GM19455 (cell line): Measurements from ENCODE around the gene BTBD9.
"Not testable (repeated sequence)": the region's sequence is repeated elsewhere in the genome, so short reads cannot be mapped to it uniquely, and the experiment has no call there.

Source experiments
- ATAC-seq: cut with Tn5 transposase; IDR thresholded peaks from one replicate; pipeline ENCODE4 v1.9.1; 2021; ENCODE audit not compliant: unreplicated experiment

Gene BTBD9

GRCh38 chr6:38353310-38354036, 286.3 kb downstream of the BTBD9 start:
- ATAC-seq = no peak

DNA sequence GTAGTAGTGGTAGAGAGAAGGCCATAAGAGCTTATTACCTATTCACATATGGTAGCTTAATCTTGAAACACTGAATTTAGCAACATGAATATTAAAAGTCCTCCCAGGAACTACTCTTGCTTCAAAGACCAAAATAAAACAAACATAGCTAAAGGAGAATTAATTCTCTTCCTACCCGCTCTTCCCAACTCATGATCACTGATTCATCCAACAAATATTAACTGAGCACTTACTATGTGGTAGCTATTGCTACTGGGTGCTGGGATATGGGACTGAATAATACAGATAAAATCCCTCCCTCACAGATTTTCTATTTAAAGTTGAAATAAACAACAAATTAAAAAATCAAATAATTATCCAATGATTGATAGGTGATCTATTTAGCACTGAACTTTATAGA, 287.1 kb downstream of the BTBD9 start:
- no peak for ATAC-seq

GRCh38 chr6:38350942-38351341, 288.8 kb downstream of the BTBD9 start:
- ATAC-seq = no peak

- ATAC-seq = no peak
Observed at GRCh38 chr6:38350220-38350619, 289.5 kb downstream of the BTBD9 start.

DNA sequence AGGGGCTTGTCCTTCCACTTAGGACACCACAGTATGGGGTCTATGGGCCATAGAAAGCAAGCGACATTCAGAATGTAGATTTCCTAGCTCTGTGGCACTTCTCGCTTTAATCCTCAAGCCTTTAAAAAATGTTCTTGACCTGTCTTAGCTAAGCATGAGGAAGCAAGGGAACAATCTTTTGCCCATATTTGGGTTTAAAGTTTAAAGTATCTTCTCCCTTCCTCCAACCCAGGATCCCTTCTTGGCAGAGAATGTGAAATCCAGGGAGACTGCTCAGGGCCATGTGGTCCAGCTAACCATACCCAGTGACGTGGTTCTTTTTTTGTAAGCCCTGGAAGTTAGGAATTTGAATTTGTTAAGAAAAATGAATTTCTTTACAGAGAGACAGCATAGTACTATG, 289.9 kb downstream of the BTBD9 start:
- ATAC-seq = no peak

DNA sequence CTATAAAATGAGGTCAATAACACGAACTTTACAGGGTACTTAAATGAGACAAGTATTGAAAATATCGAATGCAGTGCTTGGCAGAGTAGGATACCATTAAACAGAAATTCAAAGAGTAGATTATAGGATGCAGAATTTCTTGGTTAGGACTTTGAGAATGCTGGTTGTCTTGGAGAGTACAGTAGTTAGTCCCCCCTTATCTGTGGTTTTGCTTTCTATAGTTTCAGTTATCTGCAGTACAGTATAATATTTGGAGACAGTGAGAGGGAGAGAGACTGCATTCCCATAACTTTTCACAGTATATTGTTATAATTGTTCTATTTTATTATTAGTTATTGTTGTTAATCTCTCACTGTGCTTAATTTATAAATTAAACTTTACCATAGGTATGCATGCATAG, 290.5 kb downstream of the BTBD9 start:
- ATAC-seq = no peak

DNA sequence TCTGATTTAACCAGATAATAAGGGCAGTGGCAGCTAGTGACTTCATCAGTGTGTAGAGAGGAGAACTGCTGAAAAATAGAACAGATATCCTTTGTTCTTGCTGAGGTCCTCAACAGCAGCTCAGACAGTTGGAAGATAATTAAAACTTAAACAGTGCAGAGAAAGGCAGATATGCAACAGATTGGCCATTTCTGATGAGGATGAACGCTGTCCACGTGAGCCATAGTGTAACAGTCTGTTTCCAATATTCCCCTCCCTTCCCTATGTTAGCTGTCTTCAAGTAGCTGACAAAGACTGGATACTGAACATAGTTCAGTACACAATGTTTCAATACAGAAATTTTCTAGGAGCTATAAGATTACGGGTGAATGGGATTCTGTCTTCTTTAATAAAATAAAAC, 291.4 kb downstream of the BTBD9 start:
- no peak for ATAC-seq

- ATAC-seq = not testable (repeated sequence)
Observed at GRCh38 chr6:38347829-38348228, 291.9 kb downstream of the BTBD9 start.

DNA sequence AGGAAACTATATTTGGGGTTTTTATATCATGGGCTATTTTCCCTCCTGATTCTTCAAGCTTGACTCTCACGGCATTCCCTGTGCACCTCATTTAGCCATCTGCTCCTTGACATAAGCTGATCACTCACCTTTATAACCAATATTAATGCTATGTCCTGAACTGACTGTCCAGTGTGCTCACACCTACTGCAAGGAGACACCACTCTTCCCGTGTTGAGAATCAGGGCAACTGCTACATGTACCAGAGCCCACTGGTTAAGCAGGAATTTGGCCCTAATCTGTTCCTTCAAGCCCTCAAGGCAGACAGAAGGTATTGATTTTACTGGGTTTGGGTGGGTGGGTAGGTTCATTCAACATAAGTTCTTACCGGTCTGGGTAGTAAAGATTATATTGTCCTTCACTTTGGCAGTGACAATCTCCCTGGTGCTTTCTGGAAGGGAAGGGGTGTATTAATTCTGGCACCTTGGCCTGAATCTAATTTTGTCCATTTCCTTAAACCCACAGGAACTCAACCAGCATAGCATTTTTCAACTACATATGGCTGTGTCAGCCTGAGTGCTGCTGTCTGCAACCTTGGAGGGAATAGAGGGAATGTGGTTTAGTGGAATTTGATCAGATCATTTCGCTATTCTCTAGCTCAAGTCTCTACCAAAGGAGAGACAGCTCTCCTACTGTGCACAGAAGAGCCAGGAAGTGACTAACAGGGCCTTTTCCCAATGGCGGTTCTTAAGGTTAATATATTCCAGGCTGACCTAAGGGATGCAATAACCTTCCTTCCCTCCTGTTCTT, 293.2 kb downstream of the BTBD9 start:
- ATAC-seq = no peak

DNA sequence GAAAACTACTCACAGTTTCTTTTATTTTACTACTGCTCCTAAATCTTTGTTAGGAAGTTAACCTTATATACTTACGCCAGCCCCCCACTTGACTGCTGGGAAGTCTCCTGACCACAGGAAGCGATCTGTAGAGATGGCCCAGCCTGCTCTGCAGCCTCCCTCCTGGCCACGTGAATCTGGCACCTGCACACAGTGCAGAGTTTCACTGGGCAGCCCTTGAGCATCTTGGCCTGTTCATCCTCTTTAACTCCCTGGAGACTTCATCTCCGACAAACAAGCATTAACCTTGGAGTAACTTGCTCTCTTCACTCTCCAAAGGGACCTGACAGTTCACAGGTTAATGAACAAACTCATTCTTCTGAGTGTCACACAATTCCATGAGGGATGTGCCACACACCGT, 294.1 kb downstream of the BTBD9 start:
- no peak for ATAC-seq

DNA sequence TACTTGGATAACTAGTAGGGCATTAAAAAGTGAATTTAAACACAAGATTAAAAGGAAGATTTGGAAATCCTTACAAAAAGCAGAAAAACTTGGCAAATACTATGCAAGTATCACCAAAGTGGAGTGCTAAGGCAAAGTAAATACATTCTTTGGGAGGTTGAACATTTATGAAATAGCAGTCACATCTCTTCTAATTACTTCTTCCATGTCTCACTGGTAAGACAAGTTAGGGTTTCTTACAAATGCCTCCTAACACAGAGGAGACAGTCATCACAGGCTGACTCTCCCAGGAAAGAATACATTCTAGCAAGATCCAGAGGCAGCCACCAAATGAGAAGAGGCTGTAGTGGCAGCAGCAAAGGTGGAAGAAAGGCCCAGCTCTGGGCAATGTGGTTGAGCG, 298.2 kb downstream of the BTBD9 start:
- ATAC-seq = no peak

- no peak for ATAC-seq
Observed at GRCh38 chr6:38339914-38340313, 299.8 kb downstream of the BTBD9 start.

DNA sequence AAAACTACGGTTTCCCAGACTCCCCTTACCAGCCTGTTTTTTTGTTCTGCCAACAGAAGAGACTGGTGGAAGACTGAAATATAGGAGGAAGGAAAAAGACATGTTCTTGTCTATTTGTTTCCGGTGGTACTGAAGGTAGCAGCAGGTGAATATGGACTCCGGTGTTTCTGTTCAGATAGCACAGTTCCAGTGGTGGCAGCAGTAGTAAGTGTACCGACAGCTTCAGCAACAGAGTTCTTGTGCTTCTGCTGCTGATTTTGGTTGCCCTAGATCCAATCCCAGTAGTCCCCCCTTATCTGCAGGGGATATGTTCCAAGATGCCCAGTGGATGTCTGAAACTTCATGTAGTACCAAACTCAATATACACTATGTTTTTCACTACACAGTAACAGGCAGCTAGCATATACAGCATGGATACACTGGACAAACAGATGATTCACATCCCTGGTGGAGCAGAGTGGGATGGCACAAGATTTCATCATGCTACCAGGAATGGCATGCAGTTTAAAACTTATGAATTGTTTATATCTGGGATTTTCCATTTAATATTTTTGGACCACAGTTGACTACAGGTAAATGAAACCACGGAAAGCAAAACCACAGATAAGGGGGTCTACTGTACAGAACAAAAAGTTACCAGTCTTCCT, 301.8 kb downstream of the BTBD9 start:
- no peak for ATAC-seq

DNA sequence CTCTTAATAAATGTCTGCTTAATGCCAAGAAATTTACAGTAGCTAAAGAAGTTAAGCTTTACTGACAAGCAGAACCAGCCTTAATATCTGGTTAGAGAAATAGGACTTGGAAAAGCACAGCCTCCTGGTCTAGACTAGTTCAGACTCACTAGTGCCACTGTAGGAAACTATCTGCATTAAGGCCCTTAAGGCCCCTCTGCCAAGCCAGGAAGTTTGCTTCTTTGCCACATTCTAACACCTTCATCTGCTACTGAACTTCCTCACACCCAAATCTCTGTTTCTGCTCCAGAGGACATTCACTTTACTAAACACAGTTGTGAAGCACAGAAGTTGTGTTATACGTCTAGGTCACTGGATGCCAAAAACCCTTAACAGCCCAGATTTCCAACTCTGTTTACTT, 302.8 kb downstream of the BTBD9 start:
- ATAC-seq = no peak

DNA sequence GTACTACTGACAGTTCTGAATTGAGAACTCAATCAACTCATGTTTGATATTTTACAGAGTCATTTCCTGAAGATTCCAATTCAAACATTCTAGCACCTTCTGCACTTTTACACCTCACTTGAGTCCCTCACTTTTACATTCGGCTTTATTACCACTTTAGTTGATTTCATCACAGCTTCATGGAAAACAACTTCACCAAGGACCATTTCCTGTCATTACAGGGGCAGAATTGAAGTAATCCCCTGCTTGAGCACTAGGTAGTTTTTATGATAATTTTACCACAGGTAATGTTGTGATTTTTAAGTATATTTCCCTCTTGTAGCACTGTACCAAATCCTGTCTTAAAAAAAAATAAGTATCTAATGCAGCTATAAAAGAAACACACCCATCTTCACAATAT, 312.9 kb downstream of the BTBD9 start:
- ATAC-seq = no peak

GRCh38 chr6:38323216-38323615, 316.5 kb downstream of the BTBD9 start:
- no peak for ATAC-seq

DNA sequence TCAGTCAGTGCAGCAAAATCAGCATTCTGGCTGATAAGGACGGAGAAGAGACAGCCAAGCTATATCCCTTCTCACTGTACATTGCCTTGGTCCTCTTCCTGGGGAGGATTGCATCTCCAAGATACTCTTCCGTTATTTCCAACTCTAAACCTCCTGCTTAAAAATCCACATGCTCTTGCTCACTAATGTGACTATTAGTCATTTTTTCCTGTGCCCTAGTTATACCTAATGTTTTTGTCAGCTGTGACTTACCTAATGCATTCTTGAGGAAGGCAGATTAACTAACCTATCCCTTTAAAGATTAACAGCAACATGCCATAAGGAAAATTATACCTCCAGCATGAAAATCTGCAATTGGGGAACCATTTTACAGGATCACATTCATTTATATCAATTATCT, 317.6 kb downstream of the BTBD9 start:
- ATAC-seq = no peak

- peak; percentile 54 for ATAC-seq
Observed at GRCh38 chr6:38320843-38321242, 318.9 kb downstream of the BTBD9 start.

DNA sequence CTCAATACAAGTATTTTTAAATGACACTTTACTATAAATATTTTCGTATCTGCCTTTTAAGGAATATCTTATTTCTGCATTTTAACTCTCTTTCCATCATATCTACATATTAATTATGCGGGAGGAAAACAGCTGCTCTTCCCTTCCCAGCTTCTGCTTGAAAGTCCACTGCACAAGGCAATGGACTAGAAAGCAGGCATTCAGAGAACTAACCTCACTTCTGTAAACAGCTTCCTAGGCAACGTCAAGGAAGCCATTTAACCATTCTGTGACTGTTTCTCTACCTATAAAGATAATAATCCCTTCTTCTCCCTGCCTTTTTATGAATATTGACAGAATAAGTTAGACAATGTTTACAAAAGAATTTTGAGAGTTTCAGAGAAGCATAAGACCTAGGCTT, 319.4 kb downstream of the BTBD9 start:
- no peak for ATAC-seq

DNA sequence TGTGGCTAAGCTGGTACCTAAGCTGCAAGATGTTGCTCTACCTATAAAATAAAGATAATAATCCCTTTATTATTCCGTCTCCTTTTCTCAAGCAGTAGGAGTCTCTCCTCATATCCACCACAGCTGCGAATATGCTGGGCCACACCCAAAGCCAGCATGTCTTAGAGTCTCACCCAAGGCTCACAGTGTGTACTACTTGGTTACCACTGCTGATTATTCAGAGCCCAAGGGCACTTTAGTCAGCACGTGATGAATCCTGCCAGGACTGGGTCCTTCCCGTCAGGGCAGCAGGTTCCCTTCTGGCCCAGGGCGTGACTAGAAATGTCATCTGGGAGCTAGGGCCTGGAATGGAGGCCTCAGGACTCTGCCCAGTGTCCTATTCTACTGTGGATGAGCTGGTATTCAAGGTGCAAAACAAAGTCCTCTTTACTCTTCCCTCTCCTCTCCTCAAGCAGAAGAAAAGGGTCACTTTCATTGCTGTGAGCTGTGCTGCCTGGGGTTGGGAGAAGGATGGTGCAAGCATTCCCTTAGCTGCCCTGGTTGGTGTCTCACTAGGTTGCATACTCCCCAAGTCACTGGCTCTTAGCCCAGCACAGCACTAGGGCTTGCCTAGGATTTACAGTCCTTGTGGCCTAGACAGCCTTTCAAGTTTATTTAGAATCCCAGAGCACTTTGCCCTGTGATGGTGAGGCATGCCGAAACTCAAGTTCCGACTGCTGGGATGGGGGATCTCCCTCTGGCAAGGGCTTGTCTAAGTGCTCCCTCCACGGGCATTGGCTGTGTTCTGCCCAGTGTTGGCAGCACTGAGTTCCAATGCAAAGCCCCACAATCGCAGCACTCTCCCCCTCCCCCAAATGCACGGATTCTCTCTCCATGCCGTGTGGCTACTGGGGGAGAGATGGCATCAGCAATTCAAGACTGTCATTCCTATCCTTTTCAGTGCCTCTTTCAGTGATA, 320.2 kb downstream of the BTBD9 start:
- no peak for ATAC-seq
